22Rv1 (cell line): ENCODE measurements around the gene ZEB1.

Experiments used
- H3K27ac ChIP-seq: fragments of 450-650 bp; 2 replicates; pipeline ENCODE4 v1.5.1; 2017
- CTCF ChIP-seq: fragments of 450-650 bp; IDR thresholded peaks from 2 replicates; pipeline ENCODE4 v1.5.1; 2017; ENCODE audit warnings: mild to moderate bottlenecking
- ZFX ChIP-seq: fragments of 450-650 bp; IDR thresholded peaks from 2 replicates; pipeline ENCODE4 v1.6.1; 2017; ENCODE audit warnings: antibody characterized with exemption, borderline replicate concordance

ZEB1 gene

GRCh38 chr10:31366703-31367102 is 47.7 kb downstream of the ZEB1 start:
- H3K27ac ChIP-seq: no peak overlapping the region
- no peak for TF ChIP-seq ZFX
- no peak for TF ChIP-seq CTCF

- TF ChIP-seq CTCF (no peak), ZFX (no peak)
Measured at GRCh38 chr10:31368724-31369123, 49.7 kb downstream of the ZEB1 start.

GRCh38 chr10:31372439-31372838 is 53.4 kb downstream of the ZEB1 start:
- TF ChIP-seq ZFX (no peak), CTCF (no peak)
- no peak overlapping the region for H3K27ac ChIP-seq

More at GRCh38 chr10:31368724-31369123, 49.7 kb downstream of the ZEB1 start:
- no peak overlapping the region for H3K27ac ChIP-seq

- no peak overlapping the region for H3K27ac ChIP-seq
- TF ChIP-seq ZFX: no peak
- TF ChIP-seq CTCF: no peak
Measured at GRCh38 chr10:31374146-31374696, 55.2 kb downstream of the ZEB1 start.

- TF ChIP-seq ZFX: no peak
- H3K27ac ChIP-seq: no peak overlapping the region
Measured at GRCh38 chr10:31381171-31381570, 62.2 kb downstream of the ZEB1 start.

DNA sequence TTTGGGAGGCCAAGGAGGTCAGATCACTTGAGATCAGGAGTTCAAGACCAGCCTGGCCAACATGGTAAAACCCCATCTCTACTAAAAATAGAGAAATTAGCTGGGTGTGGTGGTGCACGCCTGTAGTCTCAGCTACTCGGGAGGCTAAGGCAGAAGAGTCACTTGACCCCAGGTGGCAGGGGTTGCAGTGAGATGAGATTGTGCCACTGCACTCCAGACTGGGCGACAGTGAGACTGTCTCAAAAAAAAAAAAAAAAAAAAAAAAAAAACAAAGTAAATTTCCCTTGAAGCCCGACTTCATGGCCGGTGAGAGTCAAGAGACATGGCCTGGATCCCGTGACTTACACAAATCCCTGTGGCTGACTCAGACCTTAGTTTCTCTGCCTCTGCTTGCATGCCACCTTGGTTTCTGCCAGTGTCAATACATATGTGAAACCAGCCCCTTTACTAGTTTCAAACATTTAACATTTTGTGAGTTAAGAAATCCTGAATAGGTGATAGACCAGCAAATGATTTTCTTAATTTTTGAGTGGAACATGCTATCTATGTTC is 62.8 kb downstream of the ZEB1 start:
- TF ChIP-seq CTCF (no peak), ZFX (no peak)
- H3K27ac ChIP-seq: no peak overlapping the region

GRCh38 chr10:31383810-31384588 is 65.0 kb downstream of the ZEB1 start:
- TF ChIP-seq CTCF (no peak), ZFX (no peak)
- no peak overlapping the region for H3K27ac ChIP-seq
